K562 (cell line): ENCODE results near the gene IPO11. TPM values are rescaled to one million over a fixed set of nuclear protein-coding genes. Genes with fewer than 3 reads are reported as not detected.

Experiments used
- ATAC-seq: fragments of 200-7000 bp; cut with Tn5 transposase; 3 replicates; pipeline ENCODE4 v1.9.1; 2020; ENCODE audit warnings: moderate library complexity
- BruUV-seq: library from RNA; stranded (reverse); fragments of 400-500 nt; replicated peaks from 2 replicates; lab custom pipeline; 2021; lab: Mats Ljungman, UMichigan
- CTCF ChIA-PET: fragments of 300-600 bp; formaldehyde crosslinking; extraction: SDS; loops from one replicate; lab custom pipeline; 2021; ENCODE audit warnings: low intra/inter-chr PET ratio; lab: Yijun Ruan, JAX
- POLR2A ChIA-PET: fragments of 300-600, 350-650 bp; sonication (Branson Sonifier 250); formaldehyde crosslinking; extraction: SDS; loops from one replicate; lab custom pipeline; 2021; ENCODE audit warnings: antibody characterized with exemption, inconsistent platforms; lab: Yijun Ruan, JAX
- DNase-seq, 4 experiments: peaks; one replicate each; pipeline versions ENCODE4 v3.0.0 to v3.0.0-alpha.2; 2011 to 2018; ENCODE audit warnings: low spot score in 3 of 4, mixed read lengths in 3 of 4; ENCODE audit errors: extremely low read depth in 1 of 4
- FAIRE-seq: peaks from 2 replicates; lab custom pipeline; 2011; peaks lifted over from hg19 to GRCh38; lab: Jason Lieb, UNC
- H2AFZ ChIP-seq: 2 replicates; pipeline ENCODE4 v1.6.0; 2011; ENCODE audit warnings: low read depth, low read length, control low read depth, inconsistent platforms
- H3K27ac ChIP-seq: fragments of 200-600 bp; 3 replicates; pipeline ENCODE4 v1.8.0; 2011; ENCODE audit warnings: low read depth, mild to moderate bottlenecking, control low read depth, inconsistent platforms, low read length, moderate library complexity, mixed read lengths; ENCODE audit errors: extremely low read depth
- H3K27me3 ChIP-seq, 2 experiments: fragments of 300-600 bp in 1 of 2; 2 replicates in 1 of 2; 3 replicates in 1 of 2; pipeline versions ENCODE4 v1.6.0 to v1.8.0; 2011; ENCODE audit warnings: inconsistent platforms in 2 of 2, low read length in 2 of 2, mild to moderate bottlenecking in 1 of 2, mixed read lengths in 1 of 2, moderate library complexity in 1 of 2; ENCODE audit not compliant: control insufficient read depth in 2 of 2, insufficient read depth in 2 of 2
- H3K36me3 ChIP-seq: fragments of 300-600 bp; 3 replicates; pipeline ENCODE4 v1.8.0; 2011; ENCODE audit warnings: mild to moderate bottlenecking, low read length, inconsistent platforms; ENCODE audit not compliant: control insufficient read depth, insufficient read depth
- H3K4me1 ChIP-seq, 2 experiments: fragments of 200-600 bp in 1 of 2; replicated peaks in 1 of 2; 2 replicates in 1 of 2; 3 replicates in 1 of 2; pipeline versions ENCODE4 v1.5.1 to v1.8.0; 2011; ENCODE audit warnings: inconsistent platforms in 2 of 2, low read length in 2 of 2, mild to moderate bottlenecking in 1 of 2, mixed read lengths in 1 of 2, moderate library complexity in 1 of 2; ENCODE audit not compliant: control insufficient read depth in 2 of 2, insufficient read depth in 2 of 2
- H3K4me2 ChIP-seq: 2 replicates; pipeline ENCODE4 v1.6.1; 2011; ENCODE audit warnings: low read length, control low read depth, inconsistent platforms, mixed read lengths; ENCODE audit not compliant: insufficient read depth
- H3K4me3 ChIP-seq: fragments of 200-600 bp; sonication (generic), shearing (Covaris generic); 2 replicates; pipeline ENCODE4 v1.5.1; 2016; ENCODE audit warnings: control low read depth, inconsistent platforms
- H3K79me2 ChIP-seq: fragments of 200-600 bp; 3 replicates; pipeline ENCODE4 v1.8.0; 2011; ENCODE audit warnings: low read length, inconsistent platforms; ENCODE audit not compliant: control insufficient read depth, insufficient read depth
- H3K9ac ChIP-seq, 2 experiments: 2 replicates each; pipeline versions ENCODE4 v1.6.0 to v1.6.1; 2011; ENCODE audit warnings: low read depth in 2 of 2, low read length in 2 of 2, control low read depth in 1 of 2, inconsistent platforms in 1 of 2, mild to moderate bottlenecking in 1 of 2, mixed read lengths in 1 of 2; ENCODE audit not compliant: insufficient read depth in 1 of 2
- H3K9me1 ChIP-seq: one replicate; pipeline ENCODE4 v1.6.0; 2011; ENCODE audit warnings: inconsistent platforms, mild to moderate bottlenecking, low read length, moderate library complexity; ENCODE audit not compliant: control insufficient read depth, insufficient read depth
- H3K9me3 ChIP-seq: replicated peaks from 2 replicates; pipeline ENCODE4 v1.5.1; 2011; ENCODE audit warnings: low read depth, low read length, inconsistent platforms; ENCODE audit not compliant: control insufficient read depth, insufficient read depth
- H4K20me1 ChIP-seq: replicated peaks from 2 replicates; pipeline ENCODE4 v1.6.1; 2011; ENCODE audit warnings: low read length, inconsistent platforms, mixed read lengths; ENCODE audit not compliant: control insufficient read depth, insufficient read depth
- CTBP1 ChIP-seq: fragments of 450-650 bp; IDR thresholded peaks from 2 replicates; pipeline ENCODE4 v1.6.1; 2016; ENCODE audit warnings: borderline replicate concordance
- DACH1 ChIP-seq: fragments of 450-650 bp; IDR thresholded peaks from 2 replicates; pipeline ENCODE4 v1.6.1; 2018; ENCODE audit not compliant: partially characterized antibody
- OTX1 ChIP-seq: fragments of 450-650 bp; formaldehyde crosslinking; IDR thresholded peaks from 2 replicates; pipeline ENCODE4 v1.4.0; 2022; ENCODE audit warnings: mild to moderate bottlenecking
- RBFOX2 ChIP-seq: fragments of 200-400 bp; formaldehyde crosslinking; IDR thresholded peaks from 2 replicates; pipeline ENCODE4 v1.6.1; 2017; ENCODE audit warnings: low read depth, mild to moderate bottlenecking, low read length, moderate library complexity
- SIRT6 ChIP-seq: IDR thresholded peaks from one replicate; pipeline ENCODE4 v1.6.1; 2012; ENCODE audit warnings: low read depth, mild to moderate bottlenecking, control low read depth, inconsistent platforms, low read length, moderate library complexity
- THAP12 ChIP-seq: fragments of 250-450 bp; sonication (Bioruptor Pico); IDR thresholded peaks from 2 replicates; pipeline ENCODE4 v1.9.0; 2021; ENCODE audit warnings: mild to moderate bottlenecking, inconsistent platforms
- ZNF778 ChIP-seq: fragments of 450-650 bp; formaldehyde crosslinking; IDR thresholded peaks from 2 replicates; pipeline ENCODE4 v1.4.0; 2020; ENCODE audit warnings: mild to moderate bottlenecking, moderate library complexity
- WGBS: fragments of 100-300 bp; shearing (Covaris generic); methylation state at CpG from one replicate; pipeline ENCODE4 v1.1.6; 2016; ENCODE audit warnings: low coverage, mixed read lengths; ENCODE audit not compliant: insufficient coverage; ENCODE audit errors: missing lambda C conversion rate; 5-methylcytosine and 5-hydroxymethylcytosine counted together
- in situ Hi-C: fragments of 300-500 bp; cut with MboI; formaldehyde crosslinking; loops from 4 replicates; pipeline ENCODE4 v1.15.0; 2018; ENCODE audit warnings: inconsistent platforms, mixed read lengths
- intact Hi-C: fragments of 100-400 bp; cut with micrococcal nuclease; formaldehyde crosslinking; loops from 2 replicates; pipeline ENCODE4 v1.14.2; 2022
- polyA plus RNA-seq, 8 experiments: library from polyadenylated mRNA; depleted of rRNA in 4 of 8; stranded (reverse) in 5 of 8; unstranded in 3 of 8; fragments of >200 nt; fragmentation: Nextera tagmentation in 2 of 8; fragmentation: Illumina TruSeq in 1 of 8; extraction: Ambion mirVana in 2 of 8; extraction: Trizol in 1 of 8; gene quantifications; 2 replicates each; pipeline versions ENCODE4 v1.2.1 to v1.2.3, GENCODE V29; 2011 to 2014; ENCODE audit warnings: inconsistent platforms in 1 of 8, missing spikeins in 1 of 8
- total RNA-seq, 7 experiments: library from RNA; depleted of rRNA in 6 of 7; stranded (reverse); fragments of >200 nt in 6 of 7; fragmentation: Illumina TruSeq in 2 of 7; extraction: Trizol in 2 of 7; gene quantifications; 2 replicates each; pipeline versions ENCODE4 v1.2.1 to v1.2.3, GENCODE V29; 2011 to 2021; ENCODE audit warnings: low replicate concordance in 1 of 7
- TF ChIP-seq, protein P1 (sequence below): sonication (generic); formaldehyde crosslinking; IDR thresholded peaks from 2 replicates; pipeline ENCODE4 v1.8.0; 2022; ENCODE audit warnings: missing genetic modification reagents, mild to moderate bottlenecking, borderline replicate concordance
- TF ChIP-seq, protein P2 (sequence below): sonication (generic); formaldehyde crosslinking; IDR thresholded peaks from 2 replicates; pipeline ENCODE4 v1.4.0; 2020; ENCODE audit warnings: mild to moderate bottlenecking, missing genetic modification reagents
- TF ChIP-seq, protein P3 (sequence below), 2 experiments: fragments of 450-650 bp; IDR thresholded peaks; 2 replicates each; pipeline ENCODE4 v1.6.1; 2018; ENCODE audit warnings: mild to moderate bottlenecking in 2 of 2, low read depth in 1 of 2; ENCODE audit not compliant: partially characterized antibody in 2 of 2

IPO11 gene
- total and polyA plus RNA-seq, 9 of the 15 experiments (the other 6 are each of a cell fraction or from before 2014, with no cell fraction given), result 38.7 to 96.0 (median 70.9) TPM

GRCh38 chr5:62626534-62626933, 214.0 kb downstream of the IPO11 start (continued):
- TF ChIP-seq, protein P1, sequence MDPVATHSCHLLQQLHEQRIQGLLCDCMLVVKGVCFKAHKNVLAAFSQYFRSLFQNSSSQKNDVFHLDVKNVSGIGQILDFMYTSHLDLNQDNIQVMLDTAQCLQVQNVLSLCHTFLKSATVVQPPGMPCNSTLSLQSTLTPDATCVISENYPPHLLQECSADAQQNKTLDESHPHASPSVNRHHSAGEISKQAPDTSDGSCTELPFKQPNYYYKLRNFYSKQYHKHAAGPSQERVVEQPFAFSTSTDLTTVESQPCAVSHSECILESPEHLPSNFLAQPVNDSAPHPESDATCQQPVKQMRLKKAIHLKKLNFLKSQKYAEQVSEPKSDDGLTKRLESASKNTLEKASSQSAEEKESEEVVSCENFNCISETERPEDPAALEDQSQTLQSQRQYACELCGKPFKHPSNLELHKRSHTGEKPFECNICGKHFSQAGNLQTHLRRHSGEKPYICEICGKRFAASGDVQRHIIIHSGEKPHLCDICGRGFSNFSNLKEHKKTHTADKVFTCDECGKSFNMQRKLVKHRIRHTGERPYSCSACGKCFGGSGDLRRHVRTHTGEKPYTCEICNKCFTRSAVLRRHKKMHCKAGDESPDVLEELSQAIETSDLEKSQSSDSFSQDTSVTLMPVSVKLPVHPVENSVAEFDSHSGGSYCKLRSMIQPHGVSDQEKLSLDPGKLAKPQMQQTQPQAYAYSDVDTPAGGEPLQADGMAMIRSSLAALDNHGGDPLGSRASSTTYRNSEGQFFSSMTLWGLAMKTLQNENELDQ (CRISPR knock-in tag), result no peak
- TF ChIP-seq, protein P2, sequence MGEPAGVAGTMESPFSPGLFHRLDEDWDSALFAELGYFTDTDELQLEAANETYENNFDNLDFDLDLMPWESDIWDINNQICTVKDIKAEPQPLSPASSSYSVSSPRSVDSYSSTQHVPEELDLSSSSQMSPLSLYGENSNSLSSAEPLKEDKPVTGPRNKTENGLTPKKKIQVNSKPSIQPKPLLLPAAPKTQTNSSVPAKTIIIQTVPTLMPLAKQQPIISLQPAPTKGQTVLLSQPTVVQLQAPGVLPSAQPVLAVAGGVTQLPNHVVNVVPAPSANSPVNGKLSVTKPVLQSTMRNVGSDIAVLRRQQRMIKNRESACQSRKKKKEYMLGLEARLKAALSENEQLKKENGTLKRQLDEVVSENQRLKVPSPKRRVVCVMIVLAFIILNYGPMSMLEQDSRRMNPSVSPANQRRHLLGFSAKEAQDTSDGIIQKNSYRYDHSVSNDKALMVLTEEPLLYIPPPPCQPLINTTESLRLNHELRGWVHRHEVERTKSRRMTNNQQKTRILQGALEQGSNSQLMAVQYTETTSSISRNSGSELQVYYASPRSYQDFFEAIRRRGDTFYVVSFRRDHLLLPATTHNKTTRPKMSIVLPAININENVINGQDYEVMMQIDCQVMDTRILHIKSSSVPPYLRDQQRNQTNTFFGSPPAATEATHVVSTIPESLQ (CRISPR knock-in tag), result no peak
- no peak for TF ChIP-seq ZNF778
- TF ChIP-seq OTX1 (CRISPR knock-in tag), result no peak
- no peak for TF ChIP-seq CTBP1

DNA sequence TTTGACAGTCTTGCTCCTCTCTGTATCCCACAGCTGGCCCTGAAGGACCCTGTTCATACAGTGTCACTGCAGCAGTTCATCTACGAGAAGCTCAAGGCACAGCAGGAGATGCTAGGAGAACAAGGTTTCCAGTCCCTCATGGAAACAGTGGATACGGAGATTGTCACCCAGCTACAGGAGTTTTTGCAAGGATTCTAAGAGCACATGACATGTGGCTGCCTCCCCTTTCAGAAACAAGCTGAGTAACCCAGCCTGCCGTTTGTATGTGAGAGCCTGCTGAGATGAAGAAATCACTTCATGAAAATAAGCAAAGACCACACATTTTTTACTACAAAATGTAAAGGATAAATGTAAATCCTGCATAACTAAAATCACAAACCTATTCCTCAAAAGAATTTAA, 214.6 kb downstream of the IPO11 start:
- Histone ChIP-seq H3K9ac (no peak overlapping the region), H3K79me2 (peaks cover 3% of the 10 kb centered on the region; the same call in 2 of the 3 replicates), H3K4me2 (no peak overlapping the region), H2AFZ (no peak overlapping the region), H3K27ac (no peak overlapping the region), H3K36me3 (peaks cover 46% of the 10 kb centered on the region), H3K4me1 (no peaks in the 10 kb centered on the region), H4K20me1 (no peaks in the 10 kb centered on the region), H3K27me3 (no peaks in the 10 kb centered on the region), H3K9me1 (no peaks in the 10 kb centered on the region), H3K4me3 (no peak overlapping the region), H3K9me3 (no peaks in the 10 kb centered on the region)
- intact Hi-C loops, result no loop called here
- DNase-seq (no peak), ATAC-seq (no peak), FAIRE-seq (no peak)
- ChIA-PET CTCF (no interaction called here), POLR2A (no interaction called here)
- WGBS, result 91% methylated on average over 3 of the region's 3 CpGs
- no TSS peak for BruUV-seq
- in situ Hi-C loops, result no loop called here
- TF ChIP-seq THAP12 (CRISPR knock-in tag) (no peak), SIRT6 (no peak), RBFOX2 (no peak), DACH1 (no peak)
- TF ChIP-seq, protein P3, sequence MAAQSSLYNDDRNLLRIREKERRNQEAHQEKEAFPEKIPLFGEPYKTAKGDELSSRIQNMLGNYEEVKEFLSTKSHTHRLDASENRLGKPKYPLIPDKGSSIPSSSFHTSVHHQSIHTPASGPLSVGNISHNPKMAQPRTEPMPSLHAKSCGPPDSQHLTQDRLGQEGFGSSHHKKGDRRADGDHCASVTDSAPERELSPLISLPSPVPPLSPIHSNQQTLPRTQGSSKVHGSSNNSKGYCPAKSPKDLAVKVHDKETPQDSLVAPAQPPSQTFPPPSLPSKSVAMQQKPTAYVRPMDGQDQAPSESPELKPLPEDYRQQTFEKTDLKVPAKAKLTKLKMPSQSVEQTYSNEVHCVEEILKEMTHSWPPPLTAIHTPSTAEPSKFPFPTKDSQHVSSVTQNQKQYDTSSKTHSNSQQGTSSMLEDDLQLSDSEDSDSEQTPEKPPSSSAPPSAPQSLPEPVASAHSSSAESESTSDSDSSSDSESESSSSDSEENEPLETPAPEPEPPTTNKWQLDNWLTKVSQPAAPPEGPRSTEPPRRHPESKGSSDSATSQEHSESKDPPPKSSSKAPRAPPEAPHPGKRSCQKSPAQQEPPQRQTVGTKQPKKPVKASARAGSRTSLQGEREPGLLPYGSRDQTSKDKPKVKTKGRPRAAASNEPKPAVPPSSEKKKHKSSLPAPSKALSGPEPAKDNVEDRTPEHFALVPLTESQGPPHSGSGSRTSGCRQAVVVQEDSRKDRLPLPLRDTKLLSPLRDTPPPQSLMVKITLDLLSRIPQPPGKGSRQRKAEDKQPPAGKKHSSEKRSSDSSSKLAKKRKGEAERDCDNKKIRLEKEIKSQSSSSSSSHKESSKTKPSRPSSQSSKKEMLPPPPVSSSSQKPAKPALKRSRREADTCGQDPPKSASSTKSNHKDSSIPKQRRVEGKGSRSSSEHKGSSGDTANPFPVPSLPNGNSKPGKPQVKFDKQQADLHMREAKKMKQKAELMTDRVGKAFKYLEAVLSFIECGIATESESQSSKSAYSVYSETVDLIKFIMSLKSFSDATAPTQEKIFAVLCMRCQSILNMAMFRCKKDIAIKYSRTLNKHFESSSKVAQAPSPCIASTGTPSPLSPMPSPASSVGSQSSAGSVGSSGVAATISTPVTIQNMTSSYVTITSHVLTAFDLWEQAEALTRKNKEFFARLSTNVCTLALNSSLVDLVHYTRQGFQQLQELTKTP (IDR thresholded peaks at IDR 0.05; ENCODE audit: low read depth in 1 of 2, partially characterized antibody in 2 of 2), result no peak
